AG08395 (cell line): ENCODE measurements around the gene SMARCB1.

Experiments used
- DNase-seq: peaks from one replicate; pipeline ENCODE4 v3.0.0; 2012; ENCODE audit warnings: mixed read lengths, low spot score

The SMARCB1 gene

DNA sequence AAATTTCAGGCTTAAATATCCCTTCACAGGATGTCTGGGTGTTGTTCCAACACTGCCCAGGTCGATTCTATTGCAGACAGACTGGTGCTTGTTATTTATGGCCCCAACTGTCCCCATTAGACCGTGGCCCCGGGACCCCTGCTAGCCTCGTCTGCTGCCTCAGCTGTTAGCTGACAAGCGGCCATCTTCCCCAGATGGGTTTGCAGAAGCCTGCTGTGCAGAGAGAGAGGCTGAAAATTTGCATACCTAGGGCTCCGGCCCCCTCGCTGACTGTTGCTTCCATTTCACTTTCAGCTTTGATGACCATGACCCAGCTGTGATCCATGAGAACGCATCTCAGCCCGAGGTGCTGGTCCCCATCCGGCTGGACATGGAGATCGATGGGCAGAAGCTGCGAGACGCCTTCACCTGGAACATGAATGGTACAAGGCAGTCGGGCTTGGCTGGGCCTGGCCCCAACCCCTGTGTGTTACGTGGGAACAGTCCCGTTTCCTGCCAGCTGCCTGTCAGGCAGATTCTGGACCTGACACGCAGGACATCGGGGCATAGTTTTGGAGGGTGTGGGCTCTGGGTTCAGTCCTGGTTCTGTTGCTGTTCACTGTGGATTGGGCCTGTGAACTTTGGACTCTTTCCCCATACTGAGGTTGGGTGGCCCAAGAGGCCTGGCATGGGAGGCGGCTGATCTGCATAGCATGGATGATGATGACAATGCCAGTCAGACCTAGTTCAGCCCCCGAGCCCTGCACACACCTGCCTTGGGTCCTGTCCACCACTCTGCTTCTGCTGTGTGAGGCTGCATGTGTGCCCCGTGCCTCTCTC is 16.4 kb downstream of the SMARCB1 start:
- no peak for DNase-seq

DNA sequence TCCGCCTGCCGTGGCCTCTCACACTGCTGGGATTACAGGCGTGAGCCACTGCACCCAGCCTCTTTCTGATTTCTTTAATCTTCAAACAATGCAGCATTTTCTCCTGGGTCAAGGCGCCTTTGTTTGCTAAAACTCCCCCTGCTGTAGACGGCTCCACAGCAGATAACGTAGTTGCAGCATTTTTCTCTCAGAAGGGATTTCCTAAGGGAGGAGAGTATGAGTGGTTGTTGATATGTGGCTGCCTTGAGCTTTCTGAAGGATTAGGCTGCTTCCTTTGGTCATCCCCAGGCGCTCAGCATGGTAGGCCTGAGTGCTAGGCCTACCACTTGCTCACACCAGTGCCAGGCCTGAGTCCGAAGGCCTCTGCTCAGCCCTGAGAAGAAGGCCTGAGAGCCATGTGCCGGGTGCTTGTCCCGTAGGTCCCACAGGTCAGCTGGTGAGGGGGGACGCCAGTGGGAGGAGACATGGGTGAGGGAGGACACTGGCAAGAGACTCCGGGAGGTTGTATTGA is 18.1 kb downstream of the SMARCB1 start:
- DNase-seq, result no peak

DNA sequence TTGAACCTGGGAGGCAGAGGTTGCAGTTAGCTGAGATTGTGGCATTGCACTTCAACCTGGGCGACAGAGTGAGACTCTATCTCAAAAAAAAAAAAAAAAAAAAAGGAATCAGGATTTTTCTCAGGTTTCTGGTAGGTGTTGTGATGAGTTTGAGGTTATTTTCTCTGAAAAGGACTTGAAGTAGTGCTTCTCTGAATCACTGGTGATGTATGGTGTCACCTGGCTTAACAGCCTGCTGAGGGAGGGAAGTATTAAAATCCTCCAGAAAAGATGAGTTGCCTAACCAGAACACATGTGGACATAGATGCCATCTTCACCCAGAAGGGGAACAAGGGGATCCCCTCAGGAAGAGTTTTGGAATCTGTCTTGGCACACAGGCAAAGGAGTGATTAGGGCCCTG is 20.1 kb downstream of the SMARCB1 start:
- no peak for DNase-seq

DNA sequence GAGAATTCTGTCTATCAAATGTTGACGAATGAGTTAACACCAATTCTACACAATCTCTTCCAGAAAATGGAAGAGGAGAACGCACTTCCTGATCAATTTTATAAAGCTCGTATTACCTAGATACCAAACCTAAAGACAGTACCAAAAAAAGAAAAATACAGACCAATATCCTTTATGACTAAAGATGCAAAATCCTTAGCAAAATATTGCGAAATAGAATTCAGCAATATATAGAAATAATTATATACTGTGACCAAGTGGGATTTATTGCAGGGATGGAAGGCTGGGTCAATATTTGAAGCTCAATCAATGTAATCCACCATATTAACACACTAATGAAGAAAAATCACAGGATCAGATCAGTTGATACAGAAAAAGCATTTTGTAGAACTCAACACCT is 25.6 kb downstream of the SMARCB1 start:
- no peak for DNase-seq

DNA sequence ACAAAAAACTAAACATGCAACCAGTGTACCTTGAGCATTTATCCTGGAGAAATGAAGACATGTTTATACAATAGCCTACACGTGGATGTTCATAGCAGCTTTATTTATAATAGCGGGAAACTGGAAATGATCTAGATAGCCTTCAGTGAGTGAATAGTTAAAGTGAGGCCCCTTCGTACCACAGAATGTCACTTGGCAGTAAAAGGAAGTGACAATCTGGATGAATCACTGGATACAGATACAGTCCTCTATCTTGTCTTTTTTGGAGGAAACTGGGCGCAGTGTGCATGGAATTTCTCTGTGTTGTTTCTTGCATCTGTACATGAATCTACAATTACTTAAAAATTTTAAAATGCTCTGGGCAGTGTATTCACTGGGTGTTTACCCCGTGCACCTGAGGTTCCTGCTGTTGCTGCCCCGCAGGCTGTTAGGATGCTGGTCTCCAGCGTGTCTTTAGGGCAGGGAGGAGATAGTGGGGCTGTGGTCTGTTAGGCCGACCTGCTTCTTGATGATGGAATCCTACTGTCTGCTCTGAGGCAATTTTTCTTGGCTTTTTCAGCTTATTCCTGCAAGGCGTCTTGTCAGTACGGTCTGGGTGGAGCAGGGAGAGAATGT is 28.9 kb downstream of the SMARCB1 start:
- peak; percentile 17 for DNase-seq

DNA sequence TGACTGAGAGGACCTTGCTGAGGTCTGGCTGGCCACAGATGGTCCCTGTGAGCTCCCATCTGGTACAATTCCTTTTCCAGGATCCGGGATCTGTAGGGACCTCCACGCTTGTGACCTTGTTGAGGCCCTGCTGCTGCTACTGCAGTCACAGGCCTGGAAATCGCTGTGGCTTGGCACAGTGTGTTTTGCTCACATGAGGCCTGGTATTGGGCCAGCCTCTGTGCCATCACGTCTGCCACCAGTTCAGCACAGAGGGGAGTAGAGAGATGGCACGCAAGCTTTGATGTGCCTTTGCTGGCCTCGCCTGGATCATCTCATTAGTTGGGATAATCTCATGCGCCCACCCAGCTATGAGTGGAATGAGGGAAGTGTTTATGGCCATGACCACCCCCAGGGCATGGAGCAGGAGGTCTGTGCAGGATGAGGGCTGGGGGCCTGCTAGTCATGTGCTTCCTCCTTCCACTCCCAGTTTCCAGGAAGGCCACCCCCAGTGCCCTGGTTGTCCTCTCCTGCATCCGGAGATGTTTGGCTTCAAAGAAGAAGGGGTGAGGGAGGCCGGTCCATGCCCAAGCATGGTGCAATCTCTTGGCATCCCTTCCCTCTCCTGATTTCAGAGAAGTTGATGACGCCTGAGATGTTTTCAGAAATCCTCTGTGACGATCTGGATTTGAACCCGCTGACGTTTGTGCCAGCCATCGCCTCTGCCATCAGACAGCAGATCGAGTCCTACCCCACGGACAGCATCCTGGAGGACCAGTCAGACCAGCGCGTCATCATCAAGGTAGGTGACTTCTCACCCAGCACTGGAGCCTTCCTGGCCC is 29.6 kb downstream of the SMARCB1 start:
- peak; percentile 19 for DNase-seq

DNA sequence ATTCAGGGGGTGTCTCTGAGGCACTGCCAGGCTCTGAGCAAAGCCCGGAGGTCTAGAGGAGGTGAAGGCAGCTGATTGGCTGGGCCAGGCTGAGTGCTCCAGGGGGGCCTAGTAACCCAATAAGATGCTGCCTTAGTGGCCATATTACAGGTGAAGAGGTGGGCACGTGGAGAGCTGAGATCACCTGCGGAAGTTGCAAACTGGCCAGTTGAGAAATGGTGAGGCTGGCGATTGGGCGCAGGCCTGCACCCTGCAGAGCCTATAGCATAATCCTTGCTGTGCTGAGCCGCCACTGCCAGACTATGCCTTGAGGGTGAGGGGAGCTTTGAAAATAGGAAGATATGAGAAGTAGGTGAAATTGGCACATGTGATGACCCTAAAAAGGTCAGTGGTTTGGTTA is 30.4 kb downstream of the SMARCB1 start:
- no peak for DNase-seq

DNA sequence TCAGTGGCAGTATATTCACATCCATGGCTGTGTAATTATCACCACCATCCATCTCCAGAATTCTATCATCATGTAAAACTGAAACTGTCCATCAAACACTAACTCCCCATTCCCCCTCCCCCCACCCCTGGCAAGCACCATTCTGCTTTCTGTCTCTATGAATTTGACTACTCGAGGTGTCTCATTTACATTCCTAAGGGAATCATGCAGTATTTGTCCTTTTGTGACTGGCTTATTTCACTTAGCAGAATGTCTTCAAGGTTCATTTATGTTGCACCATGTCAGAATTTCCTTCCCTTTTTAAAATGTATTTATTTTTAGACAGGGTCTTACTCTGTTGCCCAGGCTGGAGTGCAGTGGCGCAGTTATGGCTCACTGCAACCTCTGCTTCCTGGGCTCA is 31.8 kb downstream of the SMARCB1 start:
- no peak for DNase-seq

DNA sequence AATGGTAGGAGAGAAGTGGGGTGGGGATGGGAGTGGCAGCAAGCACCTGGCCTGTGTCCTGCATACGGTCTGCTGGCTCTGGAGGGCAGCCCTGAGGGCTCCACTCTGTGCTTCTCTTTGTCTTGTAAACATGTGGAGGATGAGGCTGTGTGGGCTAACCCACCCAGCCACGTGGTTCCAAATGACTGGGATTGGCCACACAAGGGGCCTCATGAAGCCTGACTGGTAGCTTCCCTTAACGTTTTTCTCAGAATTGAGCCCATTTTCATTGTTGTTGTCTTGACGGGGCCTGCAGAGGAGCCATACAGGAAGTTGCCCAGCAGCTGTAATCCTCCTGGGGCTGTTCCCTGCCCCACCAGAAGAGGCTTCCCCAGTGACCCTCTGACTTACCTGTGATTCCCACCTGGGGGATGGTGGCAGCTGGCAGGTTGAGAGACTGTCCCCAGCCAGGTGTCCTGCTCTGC is 34.0 kb downstream of the SMARCB1 start:
- no peak for DNase-seq

DNA sequence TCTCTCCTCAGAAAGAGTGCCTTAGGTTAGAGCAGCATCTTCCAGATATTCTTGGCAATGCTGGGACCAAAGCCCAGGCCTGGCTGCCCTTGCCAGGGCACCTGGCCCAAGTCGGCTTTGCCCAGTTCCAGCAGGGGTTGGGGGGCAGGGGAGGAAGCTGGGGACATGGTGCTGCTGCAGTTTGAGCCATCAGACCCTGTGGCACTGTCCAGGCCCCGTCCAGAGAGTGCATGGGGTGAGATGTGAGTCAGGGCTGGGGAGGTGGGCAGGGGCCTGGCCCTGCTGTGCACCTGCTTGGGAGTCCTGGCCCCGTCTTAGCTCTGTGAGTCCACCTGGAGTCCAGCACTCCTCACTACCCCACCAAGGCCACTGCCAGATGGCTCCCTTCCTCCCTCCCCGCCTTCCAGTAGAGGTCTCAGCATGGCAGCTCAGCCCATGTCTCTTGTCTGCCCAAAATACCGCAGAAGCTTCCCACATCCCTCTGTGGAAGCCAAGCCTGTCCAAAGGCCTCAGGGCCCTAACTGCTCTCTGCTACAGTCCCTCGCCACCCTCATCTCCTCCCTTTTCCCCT is 35.4 kb downstream of the SMARCB1 start:
- no peak for DNase-seq

DNA sequence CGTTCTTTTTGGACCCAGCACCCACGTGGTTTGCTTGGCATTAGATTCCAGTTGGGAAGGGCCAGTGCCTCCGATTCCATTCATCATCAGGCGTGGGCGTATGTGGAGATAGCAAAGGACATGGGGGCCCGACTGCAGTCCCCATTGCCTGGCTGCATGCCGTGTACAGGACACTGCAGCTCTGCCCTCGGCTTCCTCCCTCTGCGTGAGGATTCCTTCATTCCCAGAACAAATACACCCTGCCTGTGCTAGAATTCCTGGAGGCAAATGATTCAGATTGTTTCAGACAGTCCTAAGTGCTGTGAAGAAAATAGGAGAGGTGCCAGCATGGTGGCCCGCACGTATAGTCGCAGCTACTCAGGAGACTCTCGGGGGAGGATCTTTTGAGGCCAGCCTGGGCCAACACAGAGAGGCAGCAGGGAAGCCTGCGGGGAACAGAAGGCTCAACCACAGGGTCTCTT is 36.6 kb downstream of the SMARCB1 start:
- DNase-seq, result no peak

DNA sequence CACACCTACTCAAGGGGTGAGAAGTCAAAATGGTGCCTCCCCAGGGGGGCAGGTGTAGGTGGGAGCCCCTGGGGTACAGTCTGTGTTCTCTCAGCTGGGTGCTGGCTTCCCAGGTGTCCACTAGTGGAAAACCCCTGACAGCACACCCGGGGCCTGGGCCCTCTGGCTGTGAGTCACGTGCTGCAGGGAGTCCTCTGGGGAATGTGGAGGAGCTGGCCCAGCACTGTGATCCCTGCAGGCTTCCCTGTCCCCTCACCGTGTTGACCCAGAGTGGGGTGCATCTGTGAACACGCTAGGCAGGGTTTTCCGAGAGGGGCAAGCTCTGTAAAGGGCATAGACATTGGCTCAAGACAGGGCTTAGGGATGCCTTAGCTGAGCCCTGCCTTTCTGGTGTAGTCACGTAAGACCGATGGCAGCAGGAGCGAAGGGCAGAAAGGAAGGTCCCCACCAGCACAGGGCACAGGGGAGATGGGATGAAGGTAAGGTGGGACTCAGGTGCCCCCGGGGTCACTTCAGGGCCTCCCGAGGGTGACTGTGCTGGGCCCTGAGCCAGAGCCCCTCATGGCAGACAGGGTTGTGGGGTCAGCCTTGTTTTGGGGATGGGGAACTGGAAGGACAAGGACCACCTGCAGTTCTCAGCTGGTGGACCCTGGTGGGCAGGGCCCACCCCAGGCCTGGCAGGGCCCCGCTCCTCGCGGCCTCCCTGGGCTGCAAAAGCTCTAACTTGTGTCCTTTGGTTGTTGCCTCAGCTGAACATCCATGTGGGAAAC is 37.9 kb downstream of the SMARCB1 start:
- DNase-seq, result no peak

DNA sequence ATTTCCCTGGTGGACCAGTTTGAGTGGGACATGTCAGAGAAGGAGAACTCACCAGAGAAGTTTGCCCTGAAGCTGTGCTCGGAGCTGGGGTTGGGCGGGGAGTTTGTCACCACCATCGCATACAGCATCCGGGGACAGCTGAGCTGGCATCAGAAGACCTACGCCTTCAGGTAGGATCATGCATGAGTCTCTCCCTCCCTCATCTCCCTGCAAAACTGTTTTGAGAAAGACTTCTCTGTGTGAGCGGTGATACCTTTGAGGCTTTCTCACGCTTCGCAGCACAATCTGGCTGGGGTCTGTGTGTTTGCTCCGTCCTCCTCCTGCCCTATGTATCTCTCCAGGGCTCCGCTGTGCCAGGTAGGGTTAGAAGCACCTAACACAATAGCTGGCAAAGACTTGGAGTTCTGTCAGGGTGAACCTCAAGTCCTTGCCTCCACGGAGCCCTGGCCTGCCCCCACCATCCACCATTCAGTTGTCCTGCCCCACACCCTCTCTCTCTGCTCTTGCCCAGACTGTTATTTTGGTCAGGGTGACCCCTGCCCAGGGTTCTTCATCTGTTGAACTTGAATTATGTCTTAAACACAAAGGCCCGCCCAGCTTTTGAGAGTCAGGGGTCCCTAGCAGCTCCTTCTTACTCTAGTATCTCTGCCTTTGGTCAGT is 38.6 kb downstream of the SMARCB1 start:
- DNase-seq, result no peak

DNA sequence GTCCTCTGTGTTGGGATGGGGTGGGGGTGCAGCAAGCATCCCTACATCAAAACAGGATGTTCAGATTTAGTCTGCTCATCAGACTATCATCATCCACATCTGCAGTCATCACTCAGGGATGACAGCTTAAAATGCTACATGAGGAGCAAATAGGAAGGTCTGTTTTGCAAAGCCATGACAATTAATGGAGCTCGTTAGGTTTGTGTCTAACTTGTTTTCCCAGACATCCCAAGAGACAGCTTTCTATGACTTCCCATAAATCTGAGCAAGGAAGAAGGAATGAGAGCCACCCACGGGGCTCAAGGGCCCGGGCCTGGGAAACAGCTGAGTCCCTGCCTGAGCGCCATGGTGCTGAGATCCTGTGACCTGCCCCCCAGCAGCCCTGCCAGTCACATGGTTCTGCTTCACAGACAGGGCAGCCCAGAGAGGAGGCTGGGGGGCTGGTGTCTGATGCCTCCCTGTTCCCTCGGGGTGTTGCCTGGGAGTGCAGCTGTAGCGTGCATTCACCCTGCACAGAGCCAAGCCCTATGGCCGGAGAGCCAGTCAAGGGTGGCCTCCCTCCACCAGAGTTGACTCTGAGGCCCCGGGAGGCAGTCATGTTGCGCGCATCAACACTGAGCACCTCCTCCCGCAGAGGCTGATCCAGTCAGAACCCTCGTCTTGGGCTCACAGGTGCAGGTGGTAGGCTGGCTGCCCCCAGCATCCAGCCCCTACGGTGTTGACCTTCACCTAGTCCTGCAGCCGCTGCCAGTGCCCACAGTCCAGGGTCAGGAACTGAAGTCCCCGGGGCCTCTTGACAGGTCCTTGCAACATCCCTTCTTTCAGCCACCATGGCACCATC is 40.0 kb downstream of the SMARCB1 start:
- DNase-seq, result peak; percentile 41

DNA sequence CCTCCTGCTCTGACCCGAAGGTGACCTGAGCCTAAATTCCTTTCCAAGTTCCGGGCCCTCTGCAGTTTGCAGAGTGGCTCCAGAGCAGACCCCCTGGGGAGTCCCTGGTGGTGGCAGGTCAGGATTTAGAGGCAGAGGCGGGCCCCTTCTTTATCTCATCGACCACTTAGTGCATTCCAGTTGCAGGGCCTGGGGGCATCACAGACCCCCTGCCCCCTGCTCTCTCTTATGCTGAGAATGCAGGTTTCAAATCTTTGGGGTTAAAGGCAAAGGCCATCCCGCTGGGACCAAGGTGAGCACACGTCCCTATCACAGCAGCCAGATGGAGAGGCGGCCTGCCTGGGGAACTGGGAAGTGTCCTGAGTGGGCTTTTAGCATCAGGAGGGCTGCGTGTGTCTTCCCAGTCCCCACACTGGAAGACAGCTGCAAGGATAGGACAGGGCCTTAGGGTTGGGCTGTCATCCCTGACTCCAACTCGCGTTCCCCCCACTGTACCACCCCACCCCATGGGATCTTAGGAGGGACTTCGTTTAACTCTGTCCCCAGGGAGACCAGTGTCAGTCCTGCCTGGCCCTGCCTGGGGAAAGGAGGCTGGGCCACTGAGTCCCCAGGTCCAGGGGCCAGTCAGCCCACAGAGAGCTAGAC is 40.7 kb downstream of the SMARCB1 start:
- DNase-seq, result no peak

DNA sequence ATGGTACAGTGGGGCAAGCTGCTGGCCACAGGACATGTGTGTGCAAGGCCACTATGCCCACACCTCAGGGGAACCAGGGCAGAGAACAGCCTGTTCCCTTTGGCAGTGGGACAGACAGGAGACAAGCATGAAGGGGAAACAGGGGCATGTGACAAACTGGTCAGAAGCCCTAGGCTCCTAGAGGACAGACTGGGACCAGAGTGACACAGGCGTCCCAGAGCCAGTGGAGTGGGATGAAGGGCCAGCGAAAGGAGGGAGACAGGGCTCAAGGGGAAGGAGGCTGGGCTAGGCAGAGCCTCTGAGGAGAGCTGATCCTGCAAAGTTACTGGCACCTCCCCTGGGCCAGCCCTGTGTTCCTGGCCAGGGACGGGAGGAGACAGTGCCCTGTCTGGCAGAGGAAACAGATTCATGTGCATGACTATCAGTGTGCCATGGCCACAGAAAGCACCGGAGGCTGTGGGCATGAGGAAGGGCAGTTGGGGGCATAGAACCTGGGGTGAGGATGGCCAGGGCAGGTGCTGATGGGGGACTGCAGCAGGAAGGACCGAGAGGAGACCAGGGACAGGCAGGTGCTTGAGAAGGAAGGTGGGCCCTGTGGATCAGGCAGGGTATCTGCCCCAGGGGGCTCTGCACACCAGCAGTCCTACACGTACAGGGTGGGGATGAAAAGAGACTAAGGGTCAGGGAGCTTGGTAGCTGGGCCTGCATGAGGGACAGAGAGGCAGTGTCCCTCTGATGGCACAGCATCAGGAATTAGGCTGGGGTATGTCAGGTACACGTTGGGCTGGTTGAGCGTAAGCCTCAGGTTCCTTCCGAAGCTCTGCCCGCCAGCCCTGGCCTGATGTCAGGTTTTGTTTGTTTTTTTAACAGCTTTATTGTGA is 42.3 kb downstream of the SMARCB1 start:
- no peak for DNase-seq

DNA sequence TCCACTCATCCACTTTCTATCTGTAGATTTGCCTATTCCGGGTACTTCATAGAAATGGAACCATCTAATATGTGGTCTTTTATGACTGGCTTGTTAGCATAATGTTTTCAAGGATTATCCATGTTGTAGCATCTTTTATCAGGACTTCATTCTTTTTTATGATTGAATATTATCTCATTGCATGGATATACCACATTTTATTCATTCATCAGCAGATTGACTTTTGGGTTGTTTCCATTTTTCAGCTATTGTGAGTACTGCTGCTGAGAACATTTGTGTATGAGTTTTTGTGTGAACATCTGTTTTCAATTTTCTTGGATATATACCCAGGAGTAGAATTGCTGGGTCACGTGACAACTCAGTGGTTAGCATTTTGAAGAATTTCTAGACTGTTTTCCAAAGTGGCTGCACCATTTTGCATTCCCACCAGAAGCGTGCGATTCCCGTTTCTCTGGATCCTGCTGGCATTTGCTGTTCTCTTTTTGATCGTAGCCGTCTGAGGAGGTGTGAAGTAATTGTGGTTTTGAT is 43.1 kb downstream of the SMARCB1 start:
- DNase-seq, result peak; percentile 55

DNA sequence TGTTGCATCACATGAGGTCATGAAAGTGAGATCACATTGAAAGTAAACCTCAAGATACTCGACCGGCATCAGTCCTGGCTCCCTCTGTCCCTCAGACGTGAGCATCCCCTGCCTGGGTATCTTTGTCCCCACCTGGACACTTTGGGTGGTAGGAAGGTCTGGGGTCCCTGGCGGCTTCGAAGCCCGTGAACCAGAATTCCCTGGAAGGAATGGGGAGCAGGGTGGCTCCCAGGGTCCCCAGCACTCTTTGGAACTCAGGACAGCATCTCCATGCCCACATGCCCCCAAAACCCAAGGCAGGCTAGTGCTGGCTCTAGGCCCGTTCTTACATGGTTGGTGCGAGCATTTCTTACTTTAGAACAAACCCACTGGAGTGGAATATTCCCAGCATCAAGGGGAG is 44.5 kb downstream of the SMARCB1 start:
- DNase-seq, result no peak
